ENCODE data around the gene CYP4F12.

GRCh38 chr19:15649526-15649925, 23.4 kb upstream of the CYP4F12 start:
- TF ChIP-seq EZH2 (IDR thresholded peaks at IDR 0.05; ENCODE audit: low read depth, low read length, severe bottlenecking) (no peak), SIRT6 (IDR thresholded peaks at IDR 0.05; ENCODE audit: low read length) (no peak), SP2 (IDR thresholded peaks at IDR 0.05; ENCODE audit: low read length) (no peak), CTCF (IDR thresholded peaks at IDR 0.05; ENCODE audit: control extremely low read depth in 1 of 3, insufficient read depth in 1 of 3, low read depth in 1 of 3, low read length in 3 of 3) (no peak), JUN (IDR thresholded peaks at IDR 0.05; ENCODE audit: low read depth, low read length) (no peak), RNF2 (IDR thresholded peaks at IDR 0.05; ENCODE audit: borderline replicate concordance, low read depth, low read length, missing control alignments, poor library complexity, severe bottlenecking) (no peak), POLR2A (IDR thresholded peaks at IDR 0.05; ENCODE audit: control extremely low read depth in 1 of 2, low read depth in 2 of 2, low read length in 2 of 2) (no peak), MAX (IDR thresholded peaks at IDR 0.05) (no peak), CHD2 (IDR thresholded peaks at IDR 0.05; ENCODE audit: low read length) (no peak), EP300 (IDR thresholded peaks at IDR 0.05; ENCODE audit: borderline replicate concordance in 1 of 2, low read depth in 2 of 2, low read length in 2 of 2) (no peak)
